Esophagus muscularis mucosa (tissue), 4 donors: Measurements from ENCODE around the gene PIK3CD. TPM values are rescaled to one million over a fixed set of nuclear protein-coding genes. Genes with fewer than 3 reads are reported as not detected.
A peak's percentile ranks its signal among the peaks of the same experiment; 100 is the strongest.

Source experiments
- DNase-seq: peaks from one replicate; pipeline ENCODE4 v3.0.0-alpha.2; 2017; ENCODE audit errors: extremely low spot score
- H3K27ac ChIP-seq, 4 donors: fragments of 200-600 bp; sonication (generic); replicated peaks in 1 of 4; 1 replicate in 3 of 4; 2 replicates in 1 of 4; pipeline ENCODE4 v1.5.1; 2016 to 2019; ENCODE audit warnings: mild to moderate bottlenecking in 1 of 4
- H3K27me3 ChIP-seq, 4 donors: fragments of 200-600 bp; sonication (generic); one replicate each; pipeline versions ENCODE4 v1.5.1 to v1.6.0; 2016 to 2019
- H3K36me3 ChIP-seq, 4 donors: fragments of 200-600 bp; sonication (generic); one replicate each; pipeline ENCODE4 v1.5.1; 2016 to 2019
- H3K4me1 ChIP-seq, 4 donors: fragments of 200-600 bp; sonication (generic); one replicate each; pipeline ENCODE4 v1.5.1; 2016 to 2019
- H3K4me3 ChIP-seq, 4 donors: fragments of 200-600 bp; sonication (generic); 1 replicate in 2 of 4; 2 replicates in 2 of 4; pipeline ENCODE4 v1.5.1; 2016 to 2019; ENCODE audit warnings: mild to moderate bottlenecking in 4 of 4, moderate library complexity in 1 of 4
- H3K9me3 ChIP-seq, 4 donors: fragments of 200-600 bp; sonication (generic); 1 replicate in 3 of 4; 2 replicates in 1 of 4; pipeline ENCODE4 v1.5.1; 2016 to 2019
- CTCF ChIP-seq, 3 experiments: fragments of 200-600 bp in 2 of 3; fragments of 450-650 bp in 1 of 3; sonication (generic) in 2 of 3; IDR thresholded peaks; one replicate each; pipeline ENCODE4 v1.5.1; 2017 to 2019; ENCODE audit warnings: antibody characterized with exemption in 3 of 3, mild to moderate bottlenecking in 2 of 3, moderate library complexity in 1 of 3
- EP300 ChIP-seq: sonication (generic); formaldehyde crosslinking; IDR thresholded peaks from one replicate; pipeline ENCODE4 v1.6.1; 2017; ENCODE audit warnings: antibody characterized with exemption
- POLR2A ChIP-seq: fragments of 450-650 bp; IDR thresholded peaks from one replicate; pipeline ENCODE4 v1.6.1; 2017; ENCODE audit warnings: antibody characterized with exemption, moderate library complexity, mild to moderate bottlenecking, low read depth
- POLR2AphosphoS5 ChIP-seq, 2 donors: sonication (generic); formaldehyde crosslinking; IDR thresholded peaks; one replicate each; pipeline ENCODE4 v1.6.1; 2017; ENCODE audit warnings: antibody characterized with exemption in 2 of 2
- WGBS: methylation state at CpG from one replicate; pipeline ENCODE4 v1.1.5; 2018; 5-methylcytosine and 5-hydroxymethylcytosine counted together
- intact Hi-C: fragments of 100-400 bp; cut with DNase I; formaldehyde crosslinking; loops from one replicate; pipeline ENCODE4 v1.15.1; 2023
- total RNA-seq, 4 donors: library from RNA; depleted of rRNA; stranded (reverse); fragments of >200 nt; gene quantifications; one replicate each; pipeline versions ENCODE4 v1.1.0 to v1.2.1, GENCODE V29; 2016

PIK3CD gene
- 10 to 100 TPM in 3 of 4 donors, 1 to 10 TPM in 1; 7.9 to 30.4 (median 13.9) TPM for total RNA-seq

GRCh38 chr1:9651565-9652378, at the start of gene PIK3CD:
Gene PIK3CD (plus strand): TSS chr1:9651731. CDS start chr1:9710456, 58,725 bp downstream.
- WGBS: 0% methylated on average over 12 of the region's 94 CpGs

GRCh38 chr1:9601942-9602793, 49.4 kb upstream of the PIK3CD start:
- no peak for TF ChIP-seq EP300
- Histone ChIP-seq H3K4me3 (no peak overlapping the region), H3K9me3 (no peaks in the 10 kb centered on the region), H3K4me1 (peaks cover 0 to 3% (median under 1%) of the 10 kb centered on the region in 4 donors), H3K27ac (no peak overlapping the region), H3K36me3 (peaks cover 15 to 93% (median 78%) of the 10 kb centered on the region in 4 donors), H3K27me3 (no peaks in the 10 kb centered on the region)
- WGBS: 97% methylated on average over 21 of the region's 26 CpGs
- intact Hi-C loops: no loop called here
- DNase-seq: no peak

More at GRCh38 chr1:9651565-9652378, at the start of gene PIK3CD:
- peaks cover 16 to 24% (median 21%) of the 10 kb centered on the region in 4 donors for H3K4me1 ChIP-seq
- H3K27ac ChIP-seq: peak within 1 kb of the TSS in 3 of 4 donors; percentile 55 to 67 (median 57)
- no peaks in the 10 kb centered on the region for H3K9me3 ChIP-seq
- H3K4me3 ChIP-seq: peak within 1 kb of the TSS; percentile 49 to 64 (median 55)
- peaks cover 4 to 58% (median 17%) of the 10 kb centered on the region in 4 donors for H3K27me3 ChIP-seq
- DNase-seq: no peak
- intact Hi-C loops: no loop called here
- H3K36me3 ChIP-seq: no peaks in the 10 kb centered on the region
- no peak for TF ChIP-seq POLR2A
- TF ChIP-seq POLR2AphosphoS5 (IDR thresholded peaks at IDR 0.05): no peak
- no peak for TF ChIP-seq EP300
- TF ChIP-seq CTCF (IDR thresholded peaks at IDR 0.05): no peak

- H3K27me3 ChIP-seq: no peaks in the 10 kb centered on the region
- H3K36me3 ChIP-seq: peaks cover 15 to 93% (median 77%) of the 10 kb centered on the region in 4 donors
- DNase-seq: no peak
- no peak overlapping the region for H3K27ac ChIP-seq
- no peak overlapping the region for H3K4me3 ChIP-seq
- no peaks in the 10 kb centered on the region for H3K4me1 ChIP-seq
- intact Hi-C loops: no loop called here
- TF ChIP-seq CTCF (IDR thresholded peaks at IDR 0.05): no peak
- no peak for TF ChIP-seq EP300
- TF ChIP-seq POLR2A: no peak
- no peak for TF ChIP-seq POLR2AphosphoS5 (IDR thresholded peaks at IDR 0.05)
- no peaks in the 10 kb centered on the region for H3K9me3 ChIP-seq
- whole genome bisulfite sequencing: no CpG with 5 or more reads among the region's 9 CpGs
Observed at GRCh38 chr1:9602794-9603167, 48.8 kb upstream of the PIK3CD start.

- no peaks in the 10 kb centered on the region for H3K27me3 ChIP-seq
- no peak overlapping the region for H3K27ac ChIP-seq
- TF ChIP-seq POLR2AphosphoS5 (IDR thresholded peaks at IDR 0.05) (no peak), CTCF (IDR thresholded peaks at IDR 0.05) (no peak), EP300 (no peak), POLR2A (no peak)
- no peak overlapping the region for H3K4me3 ChIP-seq
- 91% methylated on average over 11 of the region's 14 CpGs for WGBS
- peaks cover 15 to 93% (median 77%) of the 10 kb centered on the region in 4 donors for H3K36me3 ChIP-seq
- intact Hi-C loops: no loop called here
- H3K4me1 ChIP-seq: no peaks in the 10 kb centered on the region
- H3K9me3 ChIP-seq: no peaks in the 10 kb centered on the region
- DNase-seq: no peak
Observed at GRCh38 chr1:9603307-9603706, 48.2 kb upstream of the PIK3CD start.
